ENCODE results near the gene SRGAP1.

The SRGAP1 gene

GRCh38 chr12:64203775-64204174 lies 359.3 kb downstream of the SRGAP1 start:
- no peak for DNase-seq (ENCODE audit: low spot score)

DNA sequence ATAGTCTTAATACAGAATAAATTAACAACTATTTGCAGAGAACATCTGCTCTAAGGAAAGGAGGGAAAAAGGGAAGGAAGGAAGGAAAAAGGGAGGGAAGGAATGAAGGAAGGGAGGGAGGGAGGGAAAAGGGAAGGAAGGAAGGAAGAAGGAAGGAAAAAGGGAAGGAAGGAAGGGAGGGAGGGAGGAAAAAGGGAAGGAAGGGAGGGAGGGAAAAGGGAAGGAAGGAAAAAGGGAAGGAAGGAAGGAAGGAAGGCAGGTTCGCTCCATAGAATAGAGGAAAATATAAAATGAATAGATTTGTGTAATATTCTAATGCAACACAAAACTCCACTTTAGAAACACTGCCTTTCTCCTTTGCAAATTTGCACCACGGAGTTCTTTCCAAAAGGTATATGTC lies 361.0 kb downstream of the SRGAP1 start:
- DNase-seq (ENCODE audit: low spot score), result no peak

GRCh38 chr12:64207453-64207852 lies 363.0 kb downstream of the SRGAP1 start:
- DNase-seq (ENCODE audit: low spot score), result no peak
